Loucy (cell line): ENCODE results near the gene PLIN3.
"Not testable (repeated sequence)": the region's sequence is repeated elsewhere in the genome, so short reads cannot be mapped to it uniquely, and the experiment has no call there.

Experiments
- H2AFZ ChIP-seq: fragments of 200-600 bp; sonication (generic); 2 replicates; pipeline ENCODE4 v1.6.0; 2016; ENCODE audit warnings: antibody characterized with exemption, mild to moderate bottlenecking, low read length, moderate library complexity
- H3F3A ChIP-seq: fragments of 200-600 bp; 2 replicates; pipeline ENCODE4 v1.6.0; 2016; ENCODE audit warnings: antibody characterized with exemption, low read depth, mild to moderate bottlenecking
- H3K27me3 ChIP-seq: fragments of 200-600 bp; sonication (generic); 2 replicates; pipeline ENCODE4 v1.6.1; 2014; ENCODE audit warnings: low read length, mild to moderate bottlenecking; ENCODE audit not compliant: insufficient read depth, poor library complexity, severe bottlenecking
- H3K36me3 ChIP-seq: fragments of 200-600 bp; sonication (generic); 2 replicates; pipeline ENCODE4 v1.6.1; 2016; ENCODE audit warnings: low read length; ENCODE audit not compliant: insufficient read depth
- H3K4me1 ChIP-seq: fragments of 200-600 bp; sonication (generic); 2 replicates; pipeline ENCODE4 v1.5.1; 2014; ENCODE audit warnings: low read length, mild to moderate bottlenecking; ENCODE audit not compliant: insufficient read depth, poor library complexity, severe bottlenecking
- H3K4me2 ChIP-seq: fragments of 200-600 bp; sonication (generic); 2 replicates; pipeline ENCODE4 v1.6.0; 2014; ENCODE audit warnings: antibody characterized with exemption, low read length, low read depth, mild to moderate bottlenecking; ENCODE audit not compliant: poor library complexity, severe bottlenecking
- H3K4me3 ChIP-seq: fragments of 200-600 bp; sonication (generic); 2 replicates; pipeline ENCODE4 v1.5.1; 2014; ENCODE audit warnings: low read length, mild to moderate bottlenecking, mixed read lengths; ENCODE audit not compliant: poor library complexity, severe bottlenecking
- H3K79me2 ChIP-seq: fragments of 200-600 bp; sonication (generic); 2 replicates; pipeline ENCODE4 v1.6.1; 2014; ENCODE audit warnings: low read length; ENCODE audit not compliant: insufficient read depth
- H3K9ac ChIP-seq: fragments of 200-600 bp; sonication (generic); 2 replicates; pipeline ENCODE4 v1.6.0; 2014; ENCODE audit warnings: mild to moderate bottlenecking, low read depth, low read length, moderate library complexity; ENCODE audit not compliant: poor library complexity, severe bottlenecking
- H3K9me2 ChIP-seq: fragments of 200-600 bp; sonication (generic); replicated peaks from 2 replicates; pipeline ENCODE4 v1.6.1; 2016; ENCODE audit warnings: low read depth, low read length, mixed read lengths
- H3K9me3 ChIP-seq: fragments of 200-600 bp; sonication (generic); 2 replicates; pipeline ENCODE4 v1.6.1; 2014; ENCODE audit warnings: mild to moderate bottlenecking, antibody characterized with exemption, low read length, low read depth; ENCODE audit not compliant: insufficient read depth
- H4K20me1 ChIP-seq: fragments of 200-600 bp; sonication (generic); 2 replicates; pipeline ENCODE4 v1.6.0; 2014; ENCODE audit warnings: antibody characterized with exemption, low read length, mild to moderate bottlenecking; ENCODE audit not compliant: insufficient read depth, poor library complexity, severe bottlenecking
- EZH2phosphoT487 ChIP-seq: fragments of 200-600 bp; IDR thresholded peaks from 2 replicates; pipeline ENCODE4 v1.6.1; 2018; ENCODE audit warnings: antibody characterized with exemption, mild to moderate bottlenecking, moderate library complexity, borderline replicate concordance
- TF ChIP-seq, protein P1 (sequence below): fragments of 200-600 bp; sonication (generic); conservative IDR thresholded peaks from 2 replicates; pipeline ENCODE4 v1.5.1; 2014; ENCODE audit warnings: mild to moderate bottlenecking, antibody characterized with exemption, low read length

PLIN3 gene

DNA sequence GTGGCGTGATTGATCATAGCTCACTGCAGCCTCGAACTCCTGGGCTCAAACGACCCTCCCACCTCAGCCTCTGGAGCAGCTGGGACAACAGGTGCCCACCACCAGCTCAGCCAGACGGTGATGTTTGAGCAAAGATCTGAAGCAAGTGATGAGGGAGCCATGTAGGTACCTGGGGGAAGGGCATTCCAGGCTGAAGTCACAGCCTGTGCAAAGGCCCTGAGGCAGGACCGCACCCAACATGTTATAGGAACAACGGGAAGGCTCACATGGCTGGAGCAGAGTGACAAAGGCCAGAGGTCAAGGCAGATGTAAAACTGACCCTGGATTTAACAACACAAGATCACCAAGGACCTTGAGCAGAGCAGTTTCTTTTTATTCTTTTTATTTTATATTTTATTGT is 61.1 kb downstream of the PLIN3 start:
- TF ChIP-seq, protein P1, sequence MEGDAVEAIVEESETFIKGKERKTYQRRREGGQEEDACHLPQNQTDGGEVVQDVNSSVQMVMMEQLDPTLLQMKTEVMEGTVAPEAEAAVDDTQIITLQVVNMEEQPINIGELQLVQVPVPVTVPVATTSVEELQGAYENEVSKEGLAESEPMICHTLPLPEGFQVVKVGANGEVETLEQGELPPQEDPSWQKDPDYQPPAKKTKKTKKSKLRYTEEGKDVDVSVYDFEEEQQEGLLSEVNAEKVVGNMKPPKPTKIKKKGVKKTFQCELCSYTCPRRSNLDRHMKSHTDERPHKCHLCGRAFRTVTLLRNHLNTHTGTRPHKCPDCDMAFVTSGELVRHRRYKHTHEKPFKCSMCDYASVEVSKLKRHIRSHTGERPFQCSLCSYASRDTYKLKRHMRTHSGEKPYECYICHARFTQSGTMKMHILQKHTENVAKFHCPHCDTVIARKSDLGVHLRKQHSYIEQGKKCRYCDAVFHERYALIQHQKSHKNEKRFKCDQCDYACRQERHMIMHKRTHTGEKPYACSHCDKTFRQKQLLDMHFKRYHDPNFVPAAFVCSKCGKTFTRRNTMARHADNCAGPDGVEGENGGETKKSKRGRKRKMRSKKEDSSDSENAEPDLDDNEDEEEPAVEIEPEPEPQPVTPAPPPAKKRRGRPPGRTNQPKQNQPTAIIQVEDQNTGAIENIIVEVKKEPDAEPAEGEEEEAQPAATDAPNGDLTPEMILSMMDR = no peak
- no peak for TF ChIP-seq EZH2phosphoT487
- H3K4me1 ChIP-seq = no peaks in the 10 kb centered on the region
- no peaks in the 10 kb centered on the region for H3K9me2 ChIP-seq
- no peaks in the 10 kb centered on the region for H3F3A ChIP-seq
- H3K9me3 ChIP-seq = no peaks in the 10 kb centered on the region
- H2AFZ ChIP-seq = no peak overlapping the region
- no peak overlapping the region for H3K4me3 ChIP-seq
- H3K79me2 ChIP-seq = no peaks in the 10 kb centered on the region
- no peak overlapping the region for H3K9ac ChIP-seq
- H3K27me3 ChIP-seq = no peaks in the 10 kb centered on the region
- no peaks in the 10 kb centered on the region for H3K36me3 ChIP-seq
- no peaks in the 10 kb centered on the region for H4K20me1 ChIP-seq
- H3K4me2 ChIP-seq = no peak overlapping the region

GRCh38 chr19:4805140-4805539 is 62.3 kb downstream of the PLIN3 start:
- not testable (repeated sequence) for H3K27me3 ChIP-seq, H3K9me2 ChIP-seq, H3K4me1 ChIP-seq, H3K4me2 ChIP-seq, H4K20me1 ChIP-seq, H3K36me3 ChIP-seq, H2AFZ ChIP-seq, H3K79me2 ChIP-seq, H3K9me3 ChIP-seq, H3K9ac ChIP-seq, H3F3A ChIP-seq, H3K4me3 ChIP-seq

DNA sequence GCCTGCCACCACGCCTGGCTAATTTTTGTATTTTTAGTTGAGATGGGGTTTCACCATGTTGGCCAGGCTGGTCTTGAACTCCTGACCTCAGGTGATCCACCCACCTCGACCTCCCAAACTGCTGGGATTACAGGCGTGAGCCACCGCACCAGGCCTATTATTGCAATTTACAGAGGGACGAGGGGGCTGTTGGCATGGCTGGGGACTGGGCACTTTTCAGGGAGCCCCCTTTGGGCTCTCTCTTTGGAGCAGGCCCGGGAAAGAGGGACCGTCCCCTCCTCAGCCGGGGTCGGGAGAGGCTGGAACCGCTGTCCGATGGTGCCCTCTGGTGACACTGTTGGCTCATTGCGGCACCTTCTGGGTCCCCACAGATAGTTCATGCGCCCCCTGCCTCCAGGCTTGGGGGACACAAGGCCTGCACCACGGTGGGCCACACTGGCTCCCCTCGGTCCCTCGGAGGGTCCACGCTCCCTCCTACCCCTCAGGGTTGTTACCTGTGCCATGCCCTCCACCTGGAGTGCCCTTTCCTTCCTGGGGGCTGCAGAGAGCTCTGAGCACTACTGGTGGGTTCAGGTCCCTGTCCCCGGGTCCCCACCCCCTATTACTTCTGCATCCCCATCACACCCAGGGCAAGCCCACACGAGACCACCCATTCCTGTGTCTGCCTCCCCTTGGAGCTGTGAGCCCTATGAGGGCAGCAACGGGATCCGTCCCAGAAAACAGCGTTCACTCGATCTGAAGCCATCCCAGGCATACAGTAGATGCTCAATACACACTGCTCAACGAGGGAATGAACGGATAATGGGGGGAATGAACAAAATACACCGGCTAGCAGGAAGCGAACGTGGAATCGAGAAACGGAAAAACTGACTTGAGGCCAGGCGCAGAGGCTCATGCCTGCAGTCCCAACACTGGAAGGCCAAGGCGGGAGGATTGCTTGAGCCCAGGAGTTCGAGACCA is 63.5 kb downstream of the PLIN3 start:
- Histone ChIP-seq H3K27me3 (no peaks in the 10 kb centered on the region), H3K79me2 (no peaks in the 10 kb centered on the region), H3K4me2 (no peak overlapping the region)

More for the DNA sequence above, 63.5 kb downstream of the PLIN3 start:
- Histone ChIP-seq H3K4me3 (no peak overlapping the region), H3K9me3 (no peaks in the 10 kb centered on the region), H4K20me1 (no peaks in the 10 kb centered on the region), H3F3A (no peaks in the 10 kb centered on the region), H3K36me3 (no peaks in the 10 kb centered on the region), H3K9ac (no peak overlapping the region), H3K4me1 (no peaks in the 10 kb centered on the region), H3K9me2 (no peaks in the 10 kb centered on the region), H2AFZ (peak overlapping the region; percentile 71)
- no peak for TF ChIP-seq EZH2phosphoT487
- TF ChIP-seq, protein P1 = peak; percentile 96
